Lung (tissue), 12 donors: ENCODE results near the gene CACNA1C. TPM values are rescaled to one million over a fixed set of nuclear protein-coding genes. Genes with fewer than 3 reads are reported as not detected.

Experiments used
- ATAC-seq: fragments of 200-7000 bp; cut with Tn5 transposase; one replicate; pipeline ENCODE4 v1.9.1; 2020; ENCODE audit warnings: moderate number of reproducible peaks; ENCODE audit not compliant: insufficient read depth, low FRiP score
- DNase-seq, 3 donors: peaks; one replicate each; pipeline ENCODE4 v3.0.0-alpha.2; 2013 to 2017
- H3K27ac ChIP-seq, 2 donors: one replicate each; pipeline ENCODE4 v1.5.1; 2013; ENCODE audit warnings: mild to moderate bottlenecking in 2 of 2, moderate library complexity in 2 of 2, control low read depth in 1 of 2, inconsistent platforms in 1 of 2, low read depth in 1 of 2, low read length in 1 of 2
- H3K27me3 ChIP-seq, 3 donors: one replicate each; pipeline ENCODE4 v1.5.1; 2013; ENCODE audit warnings: low read length in 2 of 3; ENCODE audit not compliant: control insufficient read depth in 3 of 3, insufficient read depth in 3 of 3
- H3K36me3 ChIP-seq, 4 donors: one replicate each; pipeline ENCODE4 v1.5.1; 2013; ENCODE audit warnings: low read length in 4 of 4, mild to moderate bottlenecking in 1 of 4, moderate library complexity in 1 of 4; ENCODE audit not compliant: control insufficient read depth in 4 of 4, insufficient read depth in 4 of 4
- H3K4me1 ChIP-seq, 5 donors: one replicate each; pipeline ENCODE4 v1.5.1; 2013; ENCODE audit warnings: low read length in 5 of 5, mild to moderate bottlenecking in 2 of 5, moderate library complexity in 1 of 5; ENCODE audit not compliant: control insufficient read depth in 5 of 5, insufficient read depth in 5 of 5
- H3K4me3 ChIP-seq: one replicate; pipeline ENCODE4 v1.5.1; 2013; ENCODE audit warnings: mild to moderate bottlenecking, control low read depth, moderate library complexity
- H3K9ac ChIP-seq, 2 donors: one replicate each; pipeline ENCODE4 v1.5.1; 2013; ENCODE audit warnings: low read length in 2 of 2, control low read depth in 1 of 2; ENCODE audit not compliant: insufficient read depth in 1 of 2
- H3K9me3 ChIP-seq, 4 donors: one replicate each; pipeline ENCODE4 v1.5.1; 2013; ENCODE audit warnings: low read length in 3 of 4, mild to moderate bottlenecking in 1 of 4, moderate library complexity in 1 of 4; ENCODE audit not compliant: control insufficient read depth in 4 of 4, insufficient read depth in 3 of 4
- WGBS, 2 donors: extraction: QIAGEN DNeasy Blood & Tissue Kit; methylation state at CpG; one replicate each; pipeline ENCODE4 v1.1.7; 2013; 5-methylcytosine and 5-hydroxymethylcytosine counted together
- polyA plus RNA-seq, 2 donors: library from polyadenylated mRNA; stranded (reverse); fragments of 200-250 nt; gene quantifications; one replicate each; pipeline ENCODE4 v1.2.1, GENCODE V29; 2013
- total RNA-seq, 2 donors: library from RNA; depleted of rRNA in 1 of 2; stranded (reverse); fragments of >200 nt in 1 of 2; gene quantifications; one replicate each; pipeline ENCODE4 v1.2.1, GENCODE V29; 2014 to 2021
- TF ChIP-seq, protein P1 (sequence below): IDR thresholded peaks from 2 replicates; pipeline ENCODE4 v1.5.1; 2012; ENCODE audit warnings: mild to moderate bottlenecking; ENCODE audit errors: control extremely low read depth, extremely low read depth
- donor health status: control.
- donor health status: control.
- donor health status: Bipolar disorder and iron deficiency.
- donor health status: healthy.
- donor health status: DM: yes; HTN: yes; CAD: no.

The CACNA1C gene
- total and polyA plus RNA-seq, 4 donors, result 3.2 to 17.5 (median 7.5) TPM

DNA sequence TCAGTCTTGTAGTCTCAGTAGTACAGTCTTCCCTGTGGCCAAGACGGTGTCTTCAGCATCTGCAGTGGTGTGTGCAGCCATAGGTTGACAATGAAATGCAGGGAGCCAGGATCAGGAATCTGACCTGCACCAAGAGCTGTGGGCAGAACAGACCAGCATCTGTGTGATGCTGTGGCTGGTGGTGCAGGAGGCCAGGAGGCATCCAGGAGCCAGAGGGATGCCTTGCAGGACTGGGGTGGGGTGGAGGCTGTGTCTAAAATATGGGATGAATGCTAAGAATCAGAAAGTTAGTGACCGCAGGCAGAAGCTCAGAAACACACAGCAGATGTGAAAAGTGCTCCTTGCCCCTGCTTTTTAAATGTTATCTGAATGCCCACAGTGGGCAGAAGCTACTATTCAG lies 209.7 kb downstream of the CACNA1C start:
- no peaks in the 10 kb centered on the region for H3K27me3 ChIP-seq
- no peaks in the 10 kb centered on the region for H3K9me3 ChIP-seq
- H3K4me1 ChIP-seq, result peaks cover 0 to 16% (median 6%) of the 10 kb centered on the region in 5 donors
- no peak overlapping the region for H3K4me3 ChIP-seq
- DNase-seq (no peak), ATAC-seq (no peak)
- H3K9ac ChIP-seq, result no peak overlapping the region
- H3K27ac ChIP-seq, result no peak overlapping the region
- H3K36me3 ChIP-seq, result no peaks in the 10 kb centered on the region
- WGBS, 2 donors, result 93 to 95% methylated on average over 2 of the region's 2 CpGs
- TF ChIP-seq, protein P1, sequence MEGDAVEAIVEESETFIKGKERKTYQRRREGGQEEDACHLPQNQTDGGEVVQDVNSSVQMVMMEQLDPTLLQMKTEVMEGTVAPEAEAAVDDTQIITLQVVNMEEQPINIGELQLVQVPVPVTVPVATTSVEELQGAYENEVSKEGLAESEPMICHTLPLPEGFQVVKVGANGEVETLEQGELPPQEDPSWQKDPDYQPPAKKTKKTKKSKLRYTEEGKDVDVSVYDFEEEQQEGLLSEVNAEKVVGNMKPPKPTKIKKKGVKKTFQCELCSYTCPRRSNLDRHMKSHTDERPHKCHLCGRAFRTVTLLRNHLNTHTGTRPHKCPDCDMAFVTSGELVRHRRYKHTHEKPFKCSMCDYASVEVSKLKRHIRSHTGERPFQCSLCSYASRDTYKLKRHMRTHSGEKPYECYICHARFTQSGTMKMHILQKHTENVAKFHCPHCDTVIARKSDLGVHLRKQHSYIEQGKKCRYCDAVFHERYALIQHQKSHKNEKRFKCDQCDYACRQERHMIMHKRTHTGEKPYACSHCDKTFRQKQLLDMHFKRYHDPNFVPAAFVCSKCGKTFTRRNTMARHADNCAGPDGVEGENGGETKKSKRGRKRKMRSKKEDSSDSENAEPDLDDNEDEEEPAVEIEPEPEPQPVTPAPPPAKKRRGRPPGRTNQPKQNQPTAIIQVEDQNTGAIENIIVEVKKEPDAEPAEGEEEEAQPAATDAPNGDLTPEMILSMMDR, result no peak

DNA sequence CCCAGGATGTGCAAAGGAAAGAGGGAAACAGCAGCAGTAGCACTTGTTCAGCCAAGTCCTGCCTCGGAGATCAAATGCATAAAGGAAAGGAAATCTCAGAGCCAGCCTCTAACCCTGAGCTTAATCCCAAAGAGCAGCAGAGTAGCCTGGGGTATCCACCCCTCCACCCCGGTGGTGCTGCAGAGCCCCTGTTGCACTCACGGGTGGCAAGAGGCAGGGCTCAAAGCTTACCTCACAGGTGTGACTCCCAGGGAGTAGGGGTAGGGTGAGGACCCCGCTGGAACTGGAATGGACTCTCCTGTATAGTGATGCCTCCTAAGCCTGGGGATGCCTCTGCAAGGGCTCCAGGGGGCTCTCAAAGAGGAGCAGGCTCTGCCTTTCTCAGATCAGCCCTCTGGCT lies 211.1 kb downstream of the CACNA1C start:
- ATAC-seq, result no peak
- TF ChIP-seq, protein P1, result no peak
- DNase-seq, result no peak
- no peaks in the 10 kb centered on the region for H3K36me3 ChIP-seq
- H3K27ac ChIP-seq, result peak overlapping the region in 1 of 2 donors; percentile 29
- H3K27me3 ChIP-seq, result no peaks in the 10 kb centered on the region
- no peak overlapping the region for H3K4me3 ChIP-seq
- H3K4me1 ChIP-seq, result peaks cover 0 to 22% (median 6%) of the 10 kb centered on the region in 5 donors
- no peak overlapping the region for H3K9ac ChIP-seq
- H3K9me3 ChIP-seq, result no peaks in the 10 kb centered on the region
- WGBS, 2 donors, result 83 to 95% methylated on average over 4 of the region's 4 CpGs

DNA sequence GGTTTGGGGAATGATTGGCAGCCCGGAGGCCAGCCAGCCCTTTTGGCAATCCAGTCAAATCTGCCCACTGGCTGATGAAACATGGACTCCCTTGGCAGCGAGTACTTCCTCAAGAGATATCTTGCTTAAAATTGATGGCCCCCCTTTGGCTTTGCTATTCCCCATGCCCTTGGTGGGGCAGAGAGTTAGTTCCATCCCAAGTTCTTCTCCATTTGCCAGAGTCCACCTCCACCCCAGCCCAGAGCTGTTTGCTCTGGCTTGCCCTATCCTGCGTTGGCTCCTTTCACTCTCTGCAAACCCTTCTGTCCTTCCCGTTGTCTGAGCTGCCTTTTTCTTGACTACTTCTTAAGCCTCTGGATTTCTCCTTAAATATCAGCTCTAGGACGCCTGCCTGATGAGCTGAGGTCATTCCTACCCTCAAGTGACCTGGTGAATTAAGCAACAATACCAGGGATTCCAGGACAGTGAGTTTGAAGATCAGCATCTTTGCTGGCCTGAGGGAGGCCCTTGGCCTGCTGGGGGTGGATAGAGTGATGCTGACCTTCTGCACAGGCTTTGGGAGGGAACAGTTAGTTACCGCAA lies 212.0 kb downstream of the CACNA1C start:
- ATAC-seq, result no peak
- H3K27ac ChIP-seq, result peak overlapping the region in 1 of 2 donors; percentile 74
- 57 to 70% methylated on average over 6 of the region's 6 CpGs for WGBS, 2 donors

More for the DNA sequence above, 212.0 kb downstream of the CACNA1C start:
- H3K9ac ChIP-seq, result no peak overlapping the region
- H3K9me3 ChIP-seq, result no peaks in the 10 kb centered on the region
- TF ChIP-seq, protein P1, result no peak
- no peak overlapping the region for H3K4me3 ChIP-seq
- H3K36me3 ChIP-seq, result no peaks in the 10 kb centered on the region
- H3K27me3 ChIP-seq, result no peaks in the 10 kb centered on the region
- no peak for DNase-seq
- peaks cover 0 to 25% (median 3%) of the 10 kb centered on the region in 5 donors for H3K4me1 ChIP-seq
